HG02798 (cell line): ENCODE results near the gene DELE1.

Source experiments
- ATAC-seq: cut with Tn5 transposase; IDR thresholded peaks from one replicate; pipeline ENCODE4 v1.9.1; 2021; ENCODE audit warnings: mild to moderate bottlenecking; ENCODE audit not compliant: unreplicated experiment, poor library complexity

Gene DELE1

DNA sequence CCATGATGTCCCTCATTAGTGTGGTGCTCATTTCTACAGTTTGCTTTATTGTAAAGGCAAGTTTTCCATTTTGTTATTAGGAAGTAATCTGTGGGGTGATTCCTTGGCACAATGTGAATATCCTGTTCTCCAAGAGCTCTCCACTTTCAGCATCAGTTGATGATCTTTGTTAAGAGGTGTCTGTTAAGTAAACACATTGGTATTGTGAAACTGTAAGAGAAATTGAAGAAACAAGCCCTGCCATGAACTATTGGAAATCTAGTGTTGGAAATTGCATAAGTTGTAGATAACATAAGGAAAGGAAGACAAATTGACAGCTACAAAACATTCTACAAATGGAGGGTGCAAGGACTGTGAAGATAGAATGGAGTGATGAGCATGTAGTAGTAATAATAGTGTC, 62.4 kb downstream of the DELE1 start:
- no peak for ATAC-seq

- no peak for ATAC-seq
Measured at GRCh38 chr5:141989720-141990119, 66.0 kb downstream of the DELE1 start.
